Measurements from ENCODE around the gene NEK7.

NEK7 gene

DNA sequence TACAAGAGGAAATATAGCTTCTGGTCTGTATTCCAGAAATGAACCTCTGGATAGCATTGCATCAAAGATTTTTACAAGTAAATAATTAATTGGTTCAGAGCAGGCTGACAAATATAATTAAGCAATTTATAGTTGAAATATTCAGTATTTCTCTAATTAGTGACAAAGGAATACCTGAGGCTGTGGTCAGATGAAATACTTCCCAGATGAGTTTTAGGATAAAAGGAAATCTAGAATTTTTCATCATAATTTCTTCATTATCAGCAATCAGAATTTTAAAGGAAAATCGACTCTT is 112.8 kb downstream of the NEK7 start:
- no peak for DNase-seq
- no peaks in the 10 kb centered on the region for H3K9me3 ChIP-seq (ENCODE audit: insufficient read depth, low read depth, low read length)
- no peak overlapping the region for H2BK5ac ChIP-seq (ENCODE audit: low read depth, low read length, poor library complexity)
- H3K4me1 ChIP-seq (ENCODE audit: control insufficient read depth in 1 of 2, insufficient read depth in 2 of 2, low read length in 2 of 2): no peaks in the 10 kb centered on the region
- H2BK120ac ChIP-seq (ENCODE audit: insufficient read depth, low read length, poor library complexity): no peak overlapping the region
- no peak overlapping the region for H2BK12ac ChIP-seq (ENCODE audit: low read length)
- H3K4me3 ChIP-seq (ENCODE audit: low read depth, low read length): no peak overlapping the region
- H3K4ac ChIP-seq (ENCODE audit: low read depth, low read length): no peak overlapping the region
- H4K91ac ChIP-seq (ENCODE audit: low read depth, low read length): no peak overlapping the region
- H3K18ac ChIP-seq (ENCODE audit: low read length): no peak overlapping the region
- H3K79me2 ChIP-seq (ENCODE audit: control insufficient read depth, insufficient read depth, low read length, poor library complexity): no peaks in the 10 kb centered on the region
- H3K14ac ChIP-seq (ENCODE audit: low read length): no peak overlapping the region
- no peak overlapping the region for H2AK5ac ChIP-seq (ENCODE audit: low read length)
- no peak overlapping the region for H4K12ac ChIP-seq (ENCODE audit: low read depth, low read length)
- H3K27ac ChIP-seq (ENCODE audit: low read depth, low read length): no peak overlapping the region
- H3K4me2 ChIP-seq (ENCODE audit: low read length): no peak overlapping the region
- WGBS (ENCODE audit: extremely low coverage, insufficient coverage, insufficient read length): no CpG with 5 or more reads among the region's 1 CpG
- H4K8ac ChIP-seq (ENCODE audit: low read depth, low read length): no peak overlapping the region
- no peaks in the 10 kb centered on the region for H3K27me3 ChIP-seq (ENCODE audit: insufficient read depth, low read length)
- H3K79me1 ChIP-seq (ENCODE audit: low read length): no peaks in the 10 kb centered on the region
- H2AFZ ChIP-seq (ENCODE audit: insufficient read depth, low read length, poor library complexity): no peak overlapping the region
- H3K36me3 ChIP-seq (ENCODE audit: control insufficient read depth in 1 of 2, insufficient read depth in 2 of 2, low read length in 2 of 2): no peaks in the 10 kb centered on the region
- no peak overlapping the region for H3K9ac ChIP-seq (ENCODE audit: low read length)
- no peak overlapping the region for H3K23ac ChIP-seq (ENCODE audit: low read length)

DNA sequence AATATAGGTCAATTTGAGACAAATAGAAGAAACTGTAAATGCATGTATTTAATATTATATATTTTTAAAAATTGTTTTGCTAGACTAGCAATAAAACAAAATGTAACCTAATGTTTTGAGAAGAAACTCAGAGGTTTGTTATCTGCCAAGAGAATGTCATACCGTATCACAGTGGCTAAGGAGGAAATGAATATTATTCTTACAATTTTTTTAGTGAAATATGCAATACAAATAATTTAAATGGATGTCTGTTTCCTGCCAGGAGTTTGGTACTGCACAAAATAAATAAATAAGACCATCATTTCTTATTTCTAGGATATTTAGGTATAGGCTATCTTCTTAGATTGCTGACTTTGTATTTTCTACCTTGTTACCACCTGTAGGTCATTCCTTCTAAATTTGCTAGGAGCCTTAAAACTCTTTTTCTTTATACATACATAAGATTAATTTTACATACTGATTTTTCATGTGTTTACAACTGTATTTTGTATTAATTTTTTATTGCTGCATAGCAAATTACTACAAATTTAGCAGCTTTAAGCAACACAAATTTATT is 113.6 kb downstream of the NEK7 start:
- Histone ChIP-seq H3K4me1 (ENCODE audit: control insufficient read depth in 1 of 2, insufficient read depth in 2 of 2, low read length in 2 of 2) (no peaks in the 10 kb centered on the region), H3K18ac (ENCODE audit: low read length) (no peak overlapping the region), H2BK12ac (ENCODE audit: low read length) (no peak overlapping the region), H3K36me3 (ENCODE audit: control insufficient read depth in 1 of 2, insufficient read depth in 2 of 2, low read length in 2 of 2) (no peaks in the 10 kb centered on the region), H3K4me2 (ENCODE audit: low read length) (no peak overlapping the region), H3K27ac (ENCODE audit: low read depth, low read length) (no peak overlapping the region), H2BK120ac (ENCODE audit: insufficient read depth, low read length, poor library complexity) (no peak overlapping the region), H2BK5ac (ENCODE audit: low read depth, low read length, poor library complexity) (no peak overlapping the region), H3K27me3 (ENCODE audit: insufficient read depth, low read length) (no peaks in the 10 kb centered on the region), H3K79me1 (ENCODE audit: low read length) (no peaks in the 10 kb centered on the region), H2AK5ac (ENCODE audit: low read length) (no peak overlapping the region), H3K9ac (ENCODE audit: low read length) (no peak overlapping the region), H3K4me3 (ENCODE audit: low read depth, low read length) (no peak overlapping the region), H3K9me3 (ENCODE audit: insufficient read depth, low read depth, low read length) (no peaks in the 10 kb centered on the region), H3K14ac (ENCODE audit: low read length) (no peak overlapping the region), H2AFZ (ENCODE audit: insufficient read depth, low read length, poor library complexity) (no peak overlapping the region), H3K23ac (ENCODE audit: low read length) (no peak overlapping the region), H3K4ac (ENCODE audit: low read depth, low read length) (no peak overlapping the region), H3K79me2 (ENCODE audit: control insufficient read depth, insufficient read depth, low read length, poor library complexity) (no peaks in the 10 kb centered on the region), H4K8ac (ENCODE audit: low read depth, low read length) (no peak overlapping the region), H4K12ac (ENCODE audit: low read depth, low read length) (no peak overlapping the region), H4K91ac (ENCODE audit: low read depth, low read length) (no peak overlapping the region)
- no peak for DNase-seq
- WGBS (ENCODE audit: extremely low coverage, insufficient coverage, insufficient read length): no CpG with 5 or more reads among the region's 1 CpG

DNA sequence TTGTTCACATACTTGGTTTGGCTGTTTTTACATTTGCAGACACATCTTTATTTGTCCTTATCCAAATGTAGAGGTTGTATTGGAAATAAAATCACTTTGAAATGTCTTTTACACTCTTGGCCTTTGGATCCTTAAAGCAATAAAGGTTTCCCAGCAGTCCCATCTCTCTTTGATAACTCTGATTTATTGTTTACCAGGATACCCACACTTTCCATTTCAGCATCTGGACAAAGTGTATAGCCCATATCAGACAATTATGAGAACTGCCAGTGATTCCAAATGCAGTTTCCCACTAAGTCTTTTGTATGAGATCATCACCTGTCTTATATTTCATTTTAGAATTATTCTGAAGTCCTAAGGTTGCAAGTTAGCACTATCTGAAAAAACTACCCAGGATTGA is 114.7 kb downstream of the NEK7 start:
- no peak overlapping the region for H3K18ac ChIP-seq (ENCODE audit: low read length)
- no peak overlapping the region for H4K12ac ChIP-seq (ENCODE audit: low read depth, low read length)
- H3K4me3 ChIP-seq (ENCODE audit: low read depth, low read length): no peak overlapping the region
- H3K23ac ChIP-seq (ENCODE audit: low read length): no peak overlapping the region
- H3K14ac ChIP-seq (ENCODE audit: low read length): no peak overlapping the region
- no peak overlapping the region for H2BK120ac ChIP-seq (ENCODE audit: insufficient read depth, low read length, poor library complexity)
- no peaks in the 10 kb centered on the region for H3K4me1 ChIP-seq (ENCODE audit: control insufficient read depth in 1 of 2, insufficient read depth in 2 of 2, low read length in 2 of 2)
- H2BK5ac ChIP-seq (ENCODE audit: low read depth, low read length, poor library complexity): no peak overlapping the region
- no peak overlapping the region for H2BK12ac ChIP-seq (ENCODE audit: low read length)
- no peak overlapping the region for H4K91ac ChIP-seq (ENCODE audit: low read depth, low read length)
- H3K4me2 ChIP-seq (ENCODE audit: low read length): no peak overlapping the region
- no peak overlapping the region for H3K9ac ChIP-seq (ENCODE audit: low read length)
- DNase-seq: no peak
- no peaks in the 10 kb centered on the region for H3K79me1 ChIP-seq (ENCODE audit: low read length)
- H4K8ac ChIP-seq (ENCODE audit: low read depth, low read length): no peak overlapping the region
- no peaks in the 10 kb centered on the region for H3K27me3 ChIP-seq (ENCODE audit: insufficient read depth, low read length)
- no peaks in the 10 kb centered on the region for H3K79me2 ChIP-seq (ENCODE audit: control insufficient read depth, insufficient read depth, low read length, poor library complexity)
- H3K4ac ChIP-seq (ENCODE audit: low read depth, low read length): no peak overlapping the region
- no peak overlapping the region for H3K27ac ChIP-seq (ENCODE audit: low read depth, low read length)
- H3K9me3 ChIP-seq (ENCODE audit: insufficient read depth, low read depth, low read length): no peaks in the 10 kb centered on the region
- H2AFZ ChIP-seq (ENCODE audit: insufficient read depth, low read length, poor library complexity): no peak overlapping the region
- no peaks in the 10 kb centered on the region for H3K36me3 ChIP-seq (ENCODE audit: control insufficient read depth in 1 of 2, insufficient read depth in 2 of 2, low read length in 2 of 2)
- H2AK5ac ChIP-seq (ENCODE audit: low read length): no peak overlapping the region

DNA sequence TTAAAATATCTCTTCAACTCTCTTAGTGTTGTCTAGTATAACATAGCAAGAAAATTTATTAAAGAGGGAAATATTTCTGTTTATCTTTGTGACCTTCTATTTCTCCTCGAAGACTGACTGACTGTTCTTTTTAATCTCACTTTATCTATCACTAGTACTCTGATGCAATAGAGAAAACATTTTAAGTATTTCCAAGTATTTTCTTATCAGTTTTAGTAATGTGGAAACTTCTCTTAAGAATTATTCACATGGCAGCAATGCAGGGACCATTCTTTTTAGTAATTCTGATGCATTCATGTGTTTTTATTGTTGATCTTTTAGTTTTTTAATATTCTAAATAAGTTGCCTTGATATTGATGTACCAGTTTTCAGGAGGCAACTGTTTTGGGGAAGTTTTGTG is 115.7 kb downstream of the NEK7 start:
- Histone ChIP-seq H3K27me3 (ENCODE audit: insufficient read depth, low read length) (no peaks in the 10 kb centered on the region), H4K91ac (ENCODE audit: low read depth, low read length) (no peak overlapping the region), H3K4me3 (ENCODE audit: low read depth, low read length) (no peak overlapping the region), H3K4ac (ENCODE audit: low read depth, low read length) (no peak overlapping the region), H2BK5ac (ENCODE audit: low read depth, low read length, poor library complexity) (no peak overlapping the region), H3K18ac (ENCODE audit: low read length) (no peak overlapping the region), H3K36me3 (ENCODE audit: control insufficient read depth in 1 of 2, insufficient read depth in 2 of 2, low read length in 2 of 2) (no peaks in the 10 kb centered on the region), H3K14ac (ENCODE audit: low read length) (no peak overlapping the region), H3K79me2 (ENCODE audit: control insufficient read depth, insufficient read depth, low read length, poor library complexity) (no peaks in the 10 kb centered on the region), H3K9ac (ENCODE audit: low read length) (no peak overlapping the region), H2AFZ (ENCODE audit: insufficient read depth, low read length, poor library complexity) (no peak overlapping the region), H3K23ac (ENCODE audit: low read length) (no peak overlapping the region), H2AK5ac (ENCODE audit: low read length) (no peak overlapping the region), H3K79me1 (ENCODE audit: low read length) (no peaks in the 10 kb centered on the region), H3K9me3 (ENCODE audit: insufficient read depth, low read depth, low read length) (no peaks in the 10 kb centered on the region), H4K12ac (ENCODE audit: low read depth, low read length) (no peak overlapping the region), H3K4me2 (ENCODE audit: low read length) (no peak overlapping the region), H3K27ac (ENCODE audit: low read depth, low read length) (no peak overlapping the region), H3K4me1 (ENCODE audit: control insufficient read depth in 1 of 2, insufficient read depth in 2 of 2, low read length in 2 of 2) (no peaks in the 10 kb centered on the region), H2BK12ac (ENCODE audit: low read length) (no peak overlapping the region), H4K8ac (ENCODE audit: low read depth, low read length) (no peak overlapping the region), H2BK120ac (ENCODE audit: insufficient read depth, low read length, poor library complexity) (no peak overlapping the region)
- DNase-seq: peak in 1 of 2 donors; percentile 76
- WGBS (ENCODE audit: extremely low coverage, insufficient coverage, insufficient read length): no CpG with 5 or more reads among the region's 1 CpG
